Neural crest cell (in vitro differentiated cells): Measurements from ENCODE around the gene CDCA7L. TPM values are rescaled to one million over a fixed set of nuclear protein-coding genes. Genes with fewer than 3 reads are reported as not detected.

Source experiments
- DNase-seq: peaks from one replicate; pipeline ENCODE4 v3.0.0; 2021; ENCODE audit warnings: low read depth, mixed read lengths, low spot score
- H3K27ac Mint-ChIP-seq: one replicate; pipeline ENCODE4 v1.8.0; 2021; ENCODE audit warnings: mild to moderate bottlenecking, mixed read lengths; ENCODE audit not compliant: unreplicated experiment
- H3K27me3 Mint-ChIP-seq: 2 replicates; pipeline ENCODE4 v1.8.0; 2021; ENCODE audit warnings: low read depth, mild to moderate bottlenecking, mixed read lengths
- H3K36me3 Mint-ChIP-seq: 2 replicates; pipeline ENCODE4 v1.8.0; 2021; ENCODE audit warnings: low read depth, mild to moderate bottlenecking, mixed read lengths
- H3K4me1 Mint-ChIP-seq: 2 replicates; pipeline ENCODE4 v1.8.0; 2021; ENCODE audit warnings: mixed read lengths
- H3K4me3 Mint-ChIP-seq: one replicate; pipeline ENCODE4 v1.8.0; 2021; ENCODE audit warnings: mild to moderate bottlenecking, mixed read lengths
- H3K9me3 Mint-ChIP-seq: 2 replicates; pipeline ENCODE4 v1.8.0; 2021; ENCODE audit warnings: mixed read lengths
- long read RNA-seq: library from polyadenylated mRNA; unstranded; transcript quantifications from one replicate; pipeline ENCODE4 v2.0.0, GENCODE V29; 2020
- total RNA-seq: library from RNA; stranded (reverse); gene quantifications from 2 replicates; pipeline ENCODE4 v1.2.1, GENCODE V29; 2021
- TF ChIP-seq, protein P1 (sequence below): fragments of 200-600 bp; sonication (generic); conservative IDR thresholded peaks from 2 replicates; pipeline ENCODE4 v1.5.0; 2021; ENCODE audit warnings: antibody characterized with exemption, mild to moderate bottlenecking

Gene CDCA7L, protein sequence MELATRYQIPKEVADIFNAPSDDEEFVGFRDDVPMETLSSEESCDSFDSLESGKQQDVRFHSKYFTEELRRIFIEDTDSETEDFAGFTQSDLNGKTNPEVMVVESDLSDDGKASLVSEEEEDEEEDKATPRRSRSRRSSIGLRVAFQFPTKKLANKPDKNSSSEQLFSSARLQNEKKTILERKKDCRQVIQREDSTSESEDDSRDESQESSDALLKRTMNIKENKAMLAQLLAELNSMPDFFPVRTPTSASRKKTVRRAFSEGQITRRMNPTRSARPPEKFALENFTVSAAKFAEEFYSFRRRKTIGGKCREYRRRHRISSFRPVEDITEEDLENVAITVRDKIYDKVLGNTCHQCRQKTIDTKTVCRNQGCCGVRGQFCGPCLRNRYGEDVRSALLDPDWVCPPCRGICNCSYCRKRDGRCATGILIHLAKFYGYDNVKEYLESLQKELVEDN
- total RNA-seq = 84.7 and 86.6 TPM in 2 replicates
- long read RNA-seq, transcript CDCA7L-202 (9 exons, 1,830 nt) = minor isoform, 29 of 230 reads
- long read RNA-seq, transcript CDCA7L-203 (10 exons, 3,066 nt) = major isoform, 88 of 230 reads
- long read RNA-seq, partial matches to known transcripts = 25 of 230 reads
- long read RNA-seq, other reads (novel, unspliced or antisense) = 86 of 230 reads

DNA sequence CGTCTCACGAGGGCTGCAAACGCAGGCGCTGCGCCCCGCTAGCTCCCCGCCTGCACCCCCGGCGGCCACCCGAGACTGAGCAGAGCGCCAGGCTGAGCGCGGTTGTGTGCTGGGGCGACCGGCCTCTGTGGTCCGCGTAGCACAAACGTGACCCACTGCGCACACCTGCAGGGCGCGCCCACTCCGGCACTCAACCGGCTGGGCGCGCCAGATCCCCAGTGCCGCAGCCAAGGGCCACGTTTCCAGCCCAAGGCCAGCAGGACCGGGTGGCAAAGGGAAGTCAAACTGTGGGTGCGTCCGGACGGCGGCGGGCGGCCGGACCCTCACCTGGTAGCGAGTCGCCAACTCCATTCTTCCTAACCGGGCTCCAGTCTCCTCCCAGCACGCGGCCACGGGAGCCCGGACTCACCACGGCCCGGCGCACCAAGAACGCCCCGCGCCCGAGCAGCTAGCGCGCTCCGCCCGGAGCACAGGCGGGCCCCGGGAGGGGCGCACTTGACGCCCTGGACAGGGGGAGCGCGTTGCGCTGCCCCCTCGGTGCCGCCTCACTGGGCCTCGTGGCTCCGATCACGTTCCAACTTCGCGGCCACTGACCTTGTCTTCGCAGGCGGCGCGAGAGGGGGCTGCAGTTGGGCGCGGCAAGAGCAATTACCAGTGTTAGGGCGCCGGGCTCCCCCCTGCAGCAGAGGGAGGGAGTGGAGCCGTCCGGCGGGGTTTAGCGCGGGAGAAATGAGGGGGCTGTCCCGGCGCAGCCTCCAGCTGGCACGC lies at the start of gene CDCA7L:
Gene CDCA7L, minus strand, starts transcription at position 446 of the 768 bp plus-strand sequence. Its CDS starts 95 bp downstream, at position 351.
- peak; percentile 65 for DNase-seq
- Mint-ChIP-seq H3K4me3 (peak within 1 kb of the TSS; percentile 95), H3K9me3 (no peaks in the 10 kb centered on the region), H3K27ac (peak within 1 kb of the TSS; percentile 99), H3K27me3 (peaks cover 7% of the 10 kb centered on the region), H3K36me3 (no peaks in the 10 kb centered on the region), H3K4me1 (peaks cover 51% of the 10 kb centered on the region)
- TF ChIP-seq, protein P1, sequence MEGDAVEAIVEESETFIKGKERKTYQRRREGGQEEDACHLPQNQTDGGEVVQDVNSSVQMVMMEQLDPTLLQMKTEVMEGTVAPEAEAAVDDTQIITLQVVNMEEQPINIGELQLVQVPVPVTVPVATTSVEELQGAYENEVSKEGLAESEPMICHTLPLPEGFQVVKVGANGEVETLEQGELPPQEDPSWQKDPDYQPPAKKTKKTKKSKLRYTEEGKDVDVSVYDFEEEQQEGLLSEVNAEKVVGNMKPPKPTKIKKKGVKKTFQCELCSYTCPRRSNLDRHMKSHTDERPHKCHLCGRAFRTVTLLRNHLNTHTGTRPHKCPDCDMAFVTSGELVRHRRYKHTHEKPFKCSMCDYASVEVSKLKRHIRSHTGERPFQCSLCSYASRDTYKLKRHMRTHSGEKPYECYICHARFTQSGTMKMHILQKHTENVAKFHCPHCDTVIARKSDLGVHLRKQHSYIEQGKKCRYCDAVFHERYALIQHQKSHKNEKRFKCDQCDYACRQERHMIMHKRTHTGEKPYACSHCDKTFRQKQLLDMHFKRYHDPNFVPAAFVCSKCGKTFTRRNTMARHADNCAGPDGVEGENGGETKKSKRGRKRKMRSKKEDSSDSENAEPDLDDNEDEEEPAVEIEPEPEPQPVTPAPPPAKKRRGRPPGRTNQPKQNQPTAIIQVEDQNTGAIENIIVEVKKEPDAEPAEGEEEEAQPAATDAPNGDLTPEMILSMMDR = no peak

- Mint-ChIP-seq H3K4me1 (no peaks in the 10 kb centered on the region), H3K4me3 (no peak overlapping the region), H3K27ac (no peak overlapping the region), H3K9me3 (no peaks in the 10 kb centered on the region), H3K36me3 (no peaks in the 10 kb centered on the region), H3K27me3 (no peaks in the 10 kb centered on the region)
- TF ChIP-seq, protein P1 = no peak
- DNase-seq = no peak
Observed at GRCh38 chr7:21986096-21986495, 40.4 kb upstream of the CDCA7L start.

DNA sequence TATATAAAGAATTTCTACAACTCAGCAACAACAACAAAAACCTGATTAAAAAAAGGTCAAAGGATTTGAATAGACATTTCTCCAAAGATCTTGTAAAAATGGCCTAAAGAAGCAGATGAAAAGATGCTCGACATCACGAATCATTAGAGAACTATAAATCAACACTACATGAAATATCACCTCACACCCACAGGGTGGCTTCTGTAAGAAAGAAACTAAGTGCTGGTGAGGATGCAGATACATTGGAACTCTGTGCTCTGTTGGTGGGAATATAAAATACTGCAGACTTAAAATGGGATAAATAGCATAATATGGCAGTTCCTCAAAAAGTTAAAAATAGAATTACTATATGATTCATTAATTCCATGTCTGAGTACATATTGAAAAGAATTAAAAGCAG lies 38.3 kb upstream of the CDCA7L start:
- no peaks in the 10 kb centered on the region for H3K27me3 Mint-ChIP-seq
- TF ChIP-seq, protein P1 = no peak
- no peak overlapping the region for H3K4me3 Mint-ChIP-seq
- H3K4me1 Mint-ChIP-seq = no peaks in the 10 kb centered on the region
- no peaks in the 10 kb centered on the region for H3K9me3 Mint-ChIP-seq
- H3K27ac Mint-ChIP-seq = no peak overlapping the region
- H3K36me3 Mint-ChIP-seq = no peaks in the 10 kb centered on the region
- DNase-seq = no peak

DNA sequence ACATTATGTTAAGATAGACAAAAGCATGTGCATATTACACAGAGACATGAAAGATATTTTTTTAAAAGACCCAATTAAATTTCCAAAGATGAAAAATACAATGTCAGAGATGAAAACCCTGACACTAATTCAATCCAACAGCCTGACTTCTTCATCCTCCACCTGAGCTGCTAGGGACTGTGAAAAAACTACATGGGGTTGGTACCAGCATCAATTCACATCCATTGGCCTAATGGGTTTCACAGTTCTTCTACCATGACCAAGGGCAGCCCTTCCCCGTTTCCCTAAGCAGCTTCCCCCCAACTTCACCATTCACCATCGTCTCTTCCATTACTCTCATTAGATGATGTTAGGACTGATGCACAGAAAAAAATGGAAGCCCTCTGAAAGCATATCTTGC lies 37.4 kb upstream of the CDCA7L start:
- Mint-ChIP-seq H3K4me1 (no peaks in the 10 kb centered on the region), H3K4me3 (no peak overlapping the region), H3K9me3 (no peaks in the 10 kb centered on the region), H3K36me3 (no peaks in the 10 kb centered on the region), H3K27ac (no peak overlapping the region), H3K27me3 (no peaks in the 10 kb centered on the region)
- TF ChIP-seq, protein P1 = no peak
- no peak for DNase-seq

- Mint-ChIP-seq H3K4me1 (no peaks in the 10 kb centered on the region), H3K9me3 (no peaks in the 10 kb centered on the region), H3K27ac (no peak overlapping the region), H3K27me3 (no peaks in the 10 kb centered on the region), H3K36me3 (no peaks in the 10 kb centered on the region), H3K4me3 (no peak overlapping the region)
- TF ChIP-seq, protein P1 = no peak
- no peak for DNase-seq
Observed at GRCh38 chr7:21981524-21981923, 35.8 kb upstream of the CDCA7L start.
